ENCODE data around the gene ARHGAP23.
"Not testable (repeated sequence)": the region's sequence is repeated elsewhere in the genome, so short reads cannot be mapped to it uniquely, and the experiment has no call there.

ARHGAP23 gene

DNA sequence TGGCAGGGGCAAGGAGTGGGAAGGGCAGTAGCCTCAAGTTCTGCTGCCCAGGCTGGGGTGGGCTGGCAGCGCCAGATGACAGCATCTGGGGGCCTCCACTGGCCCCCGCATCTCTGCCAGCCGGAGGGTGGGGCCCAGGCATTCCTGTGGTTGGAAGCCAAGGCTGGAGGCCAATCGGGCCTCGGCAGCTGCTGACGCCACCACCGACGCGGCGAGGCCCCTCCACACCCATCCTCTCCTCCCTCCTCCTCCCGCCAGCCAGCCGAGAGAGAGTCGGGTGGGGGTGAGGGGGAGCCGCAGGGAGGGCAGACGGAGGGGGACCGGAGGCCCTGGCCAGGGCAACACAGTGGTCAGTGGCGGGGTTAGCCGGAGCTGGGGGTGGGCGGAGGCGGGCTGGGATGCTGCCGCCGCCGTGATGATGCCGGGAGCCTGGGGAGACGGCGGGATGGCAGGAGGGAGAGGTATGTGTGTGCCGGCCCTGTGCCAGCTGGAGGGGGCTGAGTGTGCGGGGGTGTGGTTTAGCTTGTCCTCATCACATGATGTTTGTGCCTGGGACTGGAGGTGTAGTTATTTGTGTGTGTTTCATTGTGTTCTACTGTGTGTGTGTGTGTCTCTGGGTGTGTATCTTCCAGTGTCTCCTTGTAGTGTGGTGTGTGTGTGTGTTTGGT is 36.6 kb downstream of the ARHGAP23 start:
- no peak for DNase-seq

DNA sequence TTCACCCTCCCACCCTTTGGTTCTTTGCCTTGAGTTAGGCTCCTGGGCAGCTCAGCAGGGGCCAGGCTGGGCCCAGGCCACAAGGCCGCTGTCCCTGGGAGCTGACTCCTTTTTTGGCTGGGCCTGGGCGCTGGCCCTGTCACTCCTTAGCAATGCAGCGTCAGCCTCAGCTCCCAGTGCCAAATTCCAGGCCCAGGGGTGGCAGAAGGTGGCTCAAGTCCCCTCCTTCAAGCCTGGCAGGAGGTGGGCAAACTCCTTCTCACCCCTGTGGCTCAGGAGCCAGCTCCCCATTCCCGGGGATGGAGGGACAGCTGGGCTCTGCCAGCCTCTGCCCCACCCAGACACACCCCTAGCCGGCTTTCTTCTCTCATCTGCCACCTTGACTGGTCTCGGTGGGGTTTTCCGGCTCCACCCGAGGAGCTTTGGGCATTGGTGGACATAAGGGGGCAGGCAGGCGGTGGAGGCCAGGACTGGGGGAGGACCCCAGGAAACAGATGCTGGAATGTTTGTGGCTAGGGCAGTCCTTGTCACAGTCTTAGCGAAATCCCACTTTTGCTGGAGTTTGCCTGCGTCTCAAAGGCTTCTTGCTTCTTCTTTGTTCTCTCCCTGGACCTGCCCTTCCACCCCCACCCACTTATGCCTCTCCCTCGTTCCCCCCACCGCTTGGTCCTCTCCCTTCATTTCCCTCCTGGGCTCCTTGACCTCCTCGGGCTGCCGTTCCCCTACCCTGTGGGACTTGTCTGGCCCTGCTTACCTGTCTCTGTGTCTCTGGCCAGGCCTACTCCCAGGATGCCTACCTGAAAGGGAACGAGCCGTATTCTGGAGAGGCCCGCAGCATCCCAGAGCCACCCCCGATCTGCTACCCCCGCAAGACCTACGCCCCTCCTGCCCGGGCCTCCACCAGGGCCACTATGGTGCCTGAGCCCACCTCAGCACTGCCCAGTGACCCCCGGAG is 37.4 kb downstream of the ARHGAP23 start:
- no peak for DNase-seq

DNA sequence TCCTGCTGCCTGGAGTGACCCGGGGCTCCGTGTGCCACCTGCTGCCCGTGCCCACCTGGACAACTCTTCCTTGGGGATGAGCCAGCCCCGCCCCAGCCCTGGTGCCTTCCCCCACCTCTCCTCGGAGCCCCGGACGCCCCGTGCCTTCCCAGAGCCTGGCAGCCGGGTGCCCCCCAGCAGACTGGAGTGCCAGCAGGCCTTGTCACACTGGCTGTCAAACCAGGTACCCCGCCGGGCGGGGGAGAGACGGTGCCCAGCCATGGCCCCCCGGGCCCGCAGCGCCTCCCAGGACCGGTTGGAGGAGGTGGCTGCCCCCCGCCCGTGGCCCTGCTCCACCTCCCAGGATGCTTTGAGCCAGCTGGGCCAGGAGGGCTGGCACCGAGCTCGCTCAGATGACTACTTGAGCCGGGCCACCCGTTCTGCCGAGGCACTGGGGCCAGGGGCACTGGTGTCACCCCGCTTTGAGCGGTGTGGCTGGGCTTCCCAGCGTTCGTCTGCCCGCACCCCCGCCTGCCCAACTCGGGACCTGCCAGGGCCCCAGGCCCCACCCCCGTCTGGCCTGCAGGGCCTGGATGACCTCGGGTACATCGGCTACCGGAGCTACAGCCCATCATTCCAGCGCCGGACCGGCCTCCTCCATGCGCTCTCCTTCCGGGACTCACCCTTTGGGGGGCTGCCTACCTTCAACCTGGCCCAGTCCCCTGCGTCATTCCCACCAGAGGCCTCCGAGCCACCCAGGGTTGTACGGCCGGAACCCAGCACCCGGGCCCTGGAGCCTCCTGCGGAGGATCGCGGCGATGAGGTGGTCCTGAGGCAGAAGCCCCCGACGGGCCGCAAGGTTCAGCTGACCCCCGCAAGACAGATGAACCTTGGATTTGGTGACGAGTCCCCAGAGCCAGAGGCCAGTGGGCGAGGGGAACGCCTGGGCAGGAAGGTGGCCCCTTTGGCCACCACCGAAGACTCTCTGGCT is 38.4 kb downstream of the ARHGAP23 start:
- no peak for DNase-seq

DNA sequence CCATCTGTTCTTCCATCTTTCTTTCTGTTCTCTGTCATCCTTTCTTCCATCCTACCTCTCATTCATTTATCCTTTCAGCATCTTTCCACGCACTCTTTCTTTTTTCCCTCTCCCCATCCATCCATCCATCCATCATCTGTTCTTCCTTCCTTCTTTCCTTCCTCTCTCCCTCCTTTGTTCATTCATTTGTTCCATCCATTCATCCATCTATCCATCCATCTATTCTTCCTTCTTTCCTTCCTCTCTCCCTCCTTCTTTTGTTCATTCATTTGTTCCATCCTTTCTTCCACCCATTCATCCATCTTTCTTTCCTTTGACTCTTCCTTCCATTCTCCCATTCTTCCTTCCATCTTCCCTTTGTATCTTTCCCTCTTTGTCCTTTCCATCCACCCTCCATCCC is 39.2 kb downstream of the ARHGAP23 start:
- DNase-seq, result no peak

DNA sequence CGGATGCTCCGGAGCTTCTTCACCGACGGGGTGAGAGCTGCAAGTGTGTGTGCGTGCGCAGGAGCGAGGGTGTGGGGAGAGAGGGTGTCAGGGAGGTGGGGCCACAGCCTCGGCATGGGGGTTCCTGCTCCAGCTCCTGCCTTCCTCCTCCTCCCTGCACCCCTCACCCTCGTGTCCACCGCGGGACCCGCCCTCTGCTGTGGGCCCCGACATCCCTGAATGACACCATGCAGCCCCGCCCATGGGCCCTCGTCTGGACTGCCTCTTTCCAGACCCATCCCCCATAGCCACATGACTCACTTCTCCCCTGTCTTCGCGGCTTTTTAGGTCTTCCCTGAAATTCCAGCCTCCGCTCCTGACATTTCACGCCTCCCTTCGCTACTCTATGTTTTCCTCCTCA is 41.6 kb downstream of the ARHGAP23 start:
- DNase-seq, result no peak

DNA sequence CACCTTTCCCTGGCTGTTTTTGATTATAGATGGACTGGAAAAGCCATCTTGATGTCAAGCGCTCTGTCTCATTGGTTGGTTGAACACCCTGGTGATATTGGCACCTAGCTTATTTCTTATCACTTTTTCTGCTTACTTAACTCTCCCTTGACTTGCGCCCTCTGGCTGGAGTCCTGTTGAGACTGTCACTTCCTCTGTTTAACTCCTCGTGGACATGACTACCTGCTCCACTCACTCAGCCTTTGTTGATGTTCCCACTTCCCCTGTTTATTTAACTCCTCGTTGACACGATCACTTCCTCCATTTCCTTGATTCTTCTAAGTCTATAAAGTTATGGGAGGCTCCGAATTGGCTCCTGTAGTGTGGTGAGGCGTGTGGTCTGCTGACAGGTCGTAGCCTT is 43.0 kb downstream of the ARHGAP23 start:
- not testable (repeated sequence) for DNase-seq

DNA sequence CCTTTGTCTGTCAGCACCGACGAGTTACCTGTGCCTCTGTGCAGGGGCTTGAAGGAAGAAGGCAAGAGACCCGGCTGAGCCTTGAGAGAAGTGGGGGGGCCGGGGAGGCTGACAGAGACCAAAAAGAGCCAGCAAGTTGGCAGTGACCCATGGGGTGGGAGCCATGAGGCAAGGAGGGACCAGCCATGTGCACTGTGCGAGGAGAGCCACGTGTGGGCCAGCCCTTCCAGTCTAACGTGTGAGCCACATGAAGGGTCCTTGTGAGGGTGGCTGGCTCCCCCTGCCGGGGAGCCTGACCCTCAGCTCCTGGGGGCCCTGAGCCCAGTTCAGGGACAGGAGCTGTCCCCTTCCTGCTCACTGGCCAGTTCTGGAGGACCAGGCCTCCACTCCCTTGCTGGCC is 46.4 kb downstream of the ARHGAP23 start:
- DNase-seq, result not testable (repeated sequence)

DNA sequence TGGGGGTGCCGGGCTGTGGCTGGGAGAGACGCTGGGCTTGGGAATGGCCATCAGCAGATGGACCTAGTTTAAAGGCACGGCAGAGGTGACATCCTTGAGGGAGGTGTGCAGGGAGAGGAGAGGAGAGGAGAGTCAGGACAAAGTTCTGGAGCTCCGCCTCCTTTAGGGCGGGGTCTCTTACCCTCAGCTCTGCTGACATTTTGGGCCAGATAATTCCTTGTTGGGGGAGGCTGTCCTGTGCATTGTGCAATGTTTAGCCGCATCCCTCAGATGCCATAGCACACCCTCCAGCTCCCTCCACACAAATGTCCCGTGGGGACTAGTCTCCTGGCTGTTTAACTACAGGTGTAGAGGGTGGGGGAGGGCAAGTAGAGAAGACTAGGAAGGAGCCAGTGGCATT is 48.3 kb downstream of the ARHGAP23 start:
- no peak for DNase-seq

DNA sequence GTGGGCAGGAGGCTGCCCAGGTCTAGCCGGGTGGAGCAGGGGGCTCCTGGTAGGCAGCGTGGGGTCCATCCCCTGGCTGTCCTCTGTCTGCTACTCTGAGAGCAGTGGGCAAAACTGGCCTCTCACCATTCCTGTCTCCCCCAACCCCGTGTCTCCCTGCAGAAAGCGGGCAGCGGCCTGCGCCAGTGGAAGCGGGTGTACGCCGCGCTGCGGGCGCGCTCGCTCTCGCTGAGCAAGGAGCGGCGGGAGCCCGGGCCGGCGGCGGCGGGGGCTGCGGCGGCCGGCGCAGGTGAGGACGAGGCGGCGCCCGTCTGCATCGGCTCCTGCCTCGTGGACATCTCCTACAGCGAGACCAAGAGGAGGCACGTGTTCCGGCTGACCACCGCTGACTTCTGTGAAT is 49.2 kb downstream of the ARHGAP23 start:
- not testable (repeated sequence) for DNase-seq

DNA sequence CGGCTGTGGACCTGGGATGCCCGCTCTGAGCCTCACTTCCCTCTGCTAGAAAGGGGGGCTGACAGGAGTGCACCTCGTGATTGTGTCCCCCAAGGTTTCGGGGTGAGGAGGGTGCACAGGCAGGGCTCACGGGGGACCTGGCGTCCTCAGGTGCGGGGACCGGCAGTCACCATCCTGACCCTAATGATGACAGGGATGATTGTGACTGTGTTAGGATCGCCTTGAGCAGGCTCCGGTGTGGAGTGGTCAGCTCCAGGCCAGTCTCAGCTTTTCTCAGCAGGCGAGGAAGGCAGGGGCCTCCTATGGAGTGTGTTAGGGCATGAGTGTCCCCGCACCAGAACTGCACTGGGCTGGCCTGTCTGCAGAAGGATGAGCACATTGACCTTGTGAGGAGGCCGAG is 49.7 kb downstream of the ARHGAP23 start:
- not testable (repeated sequence) for DNase-seq

DNA sequence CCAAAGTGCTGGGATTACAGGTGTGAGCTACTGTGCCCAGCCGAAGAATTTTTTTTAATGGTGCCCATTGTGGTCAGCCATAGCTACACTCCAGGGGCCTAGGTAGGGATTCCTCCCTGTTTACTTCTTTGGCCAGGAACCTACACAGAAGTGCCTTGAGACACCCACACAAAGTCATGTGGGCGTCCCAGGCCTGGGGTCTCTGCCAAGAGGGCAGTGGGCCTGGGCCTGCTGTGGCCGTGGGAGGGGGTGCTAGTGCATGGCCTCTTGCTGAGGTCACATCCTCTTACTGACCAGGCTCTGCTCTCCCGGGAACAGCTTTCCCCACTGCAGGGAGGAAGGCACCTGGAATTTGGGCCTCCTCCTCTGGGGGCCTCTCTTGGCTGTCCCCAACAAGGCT is 50.4 kb downstream of the ARHGAP23 start:
- DNase-seq, result not testable (repeated sequence)

DNA sequence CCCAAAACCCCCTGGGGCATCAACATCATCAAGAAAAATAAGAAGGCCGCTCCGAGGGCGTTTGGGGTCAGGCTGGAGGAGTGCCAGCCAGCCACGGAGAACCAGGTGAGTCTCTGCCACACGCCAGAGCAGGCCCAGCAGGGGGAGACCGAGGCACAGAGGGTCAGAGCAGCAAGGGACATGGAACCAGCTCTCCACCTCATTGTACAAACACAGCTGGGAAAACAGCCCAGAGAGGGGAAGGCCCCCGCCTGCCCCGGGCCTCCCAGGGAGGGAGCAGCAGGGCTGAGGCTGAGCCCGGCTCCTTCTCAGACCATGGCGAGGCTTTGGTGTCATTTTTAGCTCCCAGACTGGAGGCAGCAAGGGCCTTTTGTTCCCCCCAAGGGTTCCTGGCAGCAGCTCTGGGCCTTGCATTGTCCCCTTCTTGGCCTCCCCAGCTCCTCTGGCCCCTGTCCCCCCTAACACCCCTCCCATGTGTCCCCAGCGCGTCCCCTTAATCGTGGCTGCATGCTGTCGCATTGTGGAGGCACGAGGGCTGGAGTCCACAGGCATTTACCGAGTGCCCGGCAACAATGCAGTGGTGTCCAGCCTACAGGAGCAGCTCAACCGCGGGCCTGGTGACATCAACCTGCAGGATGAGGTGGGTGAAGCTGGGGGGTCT is 53.9 kb downstream of the ARHGAP23 start:
- not testable (repeated sequence) for DNase-seq

DNA sequence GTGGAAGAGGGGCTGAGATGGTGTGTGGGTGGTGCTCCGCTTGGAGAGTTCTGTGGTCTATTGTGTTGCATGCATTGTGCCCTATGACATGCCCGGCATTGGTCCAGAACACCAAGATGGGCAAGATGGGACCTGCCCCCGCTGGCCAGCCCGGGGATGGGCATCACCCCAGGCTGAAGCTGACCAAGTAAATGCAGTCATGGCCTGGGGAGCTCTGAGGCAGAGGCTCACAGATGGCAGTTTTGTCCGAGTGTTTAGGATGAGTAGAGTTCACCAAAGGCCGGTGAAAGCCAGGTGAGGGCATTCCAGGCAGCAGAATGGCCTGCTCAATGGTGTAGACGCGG is 54.4 kb downstream of the ARHGAP23 start:
- not testable (repeated sequence) for DNase-seq

DNA sequence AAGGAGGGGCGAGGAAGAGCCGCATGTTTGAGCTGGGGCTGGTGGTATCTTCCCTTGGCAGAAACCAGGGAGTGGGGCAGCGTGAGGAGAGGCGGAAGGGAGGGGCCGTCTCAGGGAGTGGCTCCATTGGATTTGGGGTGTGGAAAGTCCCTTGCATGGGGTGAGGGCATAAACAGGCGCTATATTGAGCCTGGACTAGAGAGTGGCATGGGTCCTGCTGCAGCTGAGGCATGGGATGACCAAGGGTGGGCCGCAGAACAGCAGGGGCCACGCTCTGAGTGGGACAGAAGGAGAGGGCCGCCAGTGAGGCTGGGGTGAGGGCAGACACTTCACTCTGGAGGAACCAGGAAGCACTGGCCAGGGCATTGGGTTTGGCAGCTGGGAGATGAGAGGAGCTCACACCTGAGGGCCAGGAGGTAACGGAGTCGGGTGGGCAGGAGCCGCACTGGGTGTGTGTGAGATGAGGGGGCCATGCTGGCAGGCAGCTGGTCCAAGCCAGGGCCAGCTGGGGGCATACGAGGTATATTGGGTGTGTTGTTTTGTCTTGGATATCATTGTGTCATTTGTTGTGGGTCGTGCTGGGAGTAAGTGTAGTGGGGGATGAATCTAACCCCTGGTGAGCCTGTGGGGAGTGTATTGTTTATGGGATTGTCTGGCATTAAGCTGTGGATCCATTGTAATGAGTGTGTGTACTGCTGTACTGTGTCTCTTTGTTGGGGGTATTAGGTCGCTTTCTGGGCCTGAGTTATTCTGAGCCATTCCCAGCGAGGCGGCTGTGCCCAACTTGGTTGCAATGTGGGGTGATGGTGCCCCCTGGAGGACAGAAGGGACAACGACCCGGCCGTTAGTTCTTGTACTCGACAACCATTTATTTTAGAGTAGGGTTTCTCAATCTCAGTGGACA is 56.2 kb downstream of the ARHGAP23 start:
- peak; percentile 5 for DNase-seq

DNA sequence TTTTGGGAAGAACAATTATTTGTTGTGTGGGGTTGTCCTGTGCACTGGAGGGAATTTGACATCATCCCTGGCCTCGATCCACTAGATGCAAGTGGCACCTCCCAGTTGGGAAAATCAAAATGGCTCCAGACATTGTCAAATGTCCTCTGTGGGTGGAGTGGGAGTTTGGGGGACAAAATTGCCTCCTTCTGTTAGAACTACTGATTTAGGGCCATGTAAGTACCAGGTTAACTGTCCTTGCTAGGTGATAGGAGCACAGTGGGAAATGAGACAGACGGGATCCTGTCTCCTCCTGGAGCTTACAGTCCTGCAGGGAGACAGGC is 56.8 kb downstream of the ARHGAP23 start:
- DNase-seq, result no peak

DNA sequence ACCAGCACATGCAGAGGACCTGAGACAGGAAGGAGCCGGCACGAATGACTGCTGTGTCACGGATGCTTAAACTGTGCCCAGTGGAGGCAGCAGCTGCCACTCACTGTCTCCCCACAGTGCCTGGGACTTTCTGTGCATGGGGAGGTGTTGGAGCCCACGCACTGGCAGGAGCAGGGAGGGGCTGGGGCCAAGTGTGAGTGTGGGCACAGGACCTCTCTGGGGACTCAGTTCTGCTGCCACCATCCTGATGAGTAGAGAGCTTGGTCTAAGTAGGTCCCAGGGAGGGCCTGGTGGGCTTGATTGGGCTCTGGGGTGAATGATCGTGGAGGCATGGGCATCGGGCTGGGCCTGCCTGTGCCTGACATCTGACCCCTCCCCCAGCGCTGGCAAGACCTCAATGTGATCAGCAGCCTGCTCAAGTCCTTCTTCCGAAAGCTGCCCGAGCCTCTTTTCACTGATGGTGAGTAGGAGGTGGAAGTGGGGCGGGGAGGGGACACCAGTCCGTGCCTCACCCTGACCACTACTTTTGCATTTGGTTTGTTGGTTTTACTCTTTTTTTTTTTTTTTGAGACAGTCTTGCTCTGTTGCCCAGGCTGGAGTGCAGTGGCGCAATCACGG is 57.5 kb downstream of the ARHGAP23 start:
- not testable (repeated sequence) for DNase-seq

DNA sequence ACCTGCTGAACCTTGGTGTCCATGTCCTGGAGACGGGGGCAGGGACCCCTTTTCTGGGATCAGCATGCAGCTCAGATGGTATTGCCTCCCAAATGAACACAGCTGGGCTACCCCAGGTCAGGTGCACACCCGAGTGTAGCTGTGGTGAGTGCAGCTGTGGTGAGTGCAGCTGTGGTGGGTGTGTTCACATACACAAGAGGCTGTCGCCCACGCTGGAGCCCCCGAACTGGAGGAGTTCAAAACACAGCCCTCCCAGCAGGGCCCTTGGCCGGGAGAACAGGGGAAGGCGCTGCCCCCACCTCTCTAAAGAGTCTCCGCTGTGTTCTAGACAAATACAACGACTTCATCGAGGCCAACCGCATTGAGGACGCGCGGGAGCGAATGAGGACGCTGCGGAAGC is 61.5 kb downstream of the ARHGAP23 start:
- not testable (repeated sequence) for DNase-seq

DNA sequence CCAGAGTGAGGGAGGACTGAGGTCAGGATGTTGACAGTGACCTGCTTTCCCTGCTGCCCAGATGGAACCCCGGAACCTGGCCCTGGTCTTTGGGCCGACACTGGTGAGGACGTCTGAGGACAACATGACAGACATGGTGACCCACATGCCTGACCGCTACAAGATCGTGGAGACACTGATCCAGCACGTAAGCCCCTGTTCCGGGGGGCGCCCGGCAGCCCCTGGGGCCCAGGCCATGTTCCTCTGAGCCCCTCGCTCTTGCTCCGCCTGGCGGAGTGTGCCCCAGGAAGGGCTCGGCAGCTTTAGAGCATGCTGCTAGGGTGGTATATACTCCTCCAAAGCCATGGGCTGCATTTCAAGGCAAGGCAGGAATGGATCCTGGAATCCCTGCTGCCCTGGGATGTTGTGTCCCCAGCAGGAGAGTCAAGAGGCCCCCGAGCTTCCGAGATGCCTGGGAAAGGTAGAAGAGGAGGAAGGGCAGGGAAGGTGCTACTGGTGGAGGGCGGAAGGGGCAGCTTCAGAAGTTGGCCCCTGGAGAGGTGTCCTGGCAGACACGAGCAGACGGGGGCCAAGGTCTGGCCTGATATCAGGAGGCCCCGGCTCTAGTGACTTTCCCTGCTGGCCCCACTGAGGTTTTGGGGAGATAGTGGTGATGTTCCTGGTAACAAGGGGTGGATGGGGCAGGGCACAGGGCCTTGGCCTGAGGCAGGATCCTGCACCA is 63.2 kb downstream of the ARHGAP23 start:
- not testable (repeated sequence) for DNase-seq

DNA sequence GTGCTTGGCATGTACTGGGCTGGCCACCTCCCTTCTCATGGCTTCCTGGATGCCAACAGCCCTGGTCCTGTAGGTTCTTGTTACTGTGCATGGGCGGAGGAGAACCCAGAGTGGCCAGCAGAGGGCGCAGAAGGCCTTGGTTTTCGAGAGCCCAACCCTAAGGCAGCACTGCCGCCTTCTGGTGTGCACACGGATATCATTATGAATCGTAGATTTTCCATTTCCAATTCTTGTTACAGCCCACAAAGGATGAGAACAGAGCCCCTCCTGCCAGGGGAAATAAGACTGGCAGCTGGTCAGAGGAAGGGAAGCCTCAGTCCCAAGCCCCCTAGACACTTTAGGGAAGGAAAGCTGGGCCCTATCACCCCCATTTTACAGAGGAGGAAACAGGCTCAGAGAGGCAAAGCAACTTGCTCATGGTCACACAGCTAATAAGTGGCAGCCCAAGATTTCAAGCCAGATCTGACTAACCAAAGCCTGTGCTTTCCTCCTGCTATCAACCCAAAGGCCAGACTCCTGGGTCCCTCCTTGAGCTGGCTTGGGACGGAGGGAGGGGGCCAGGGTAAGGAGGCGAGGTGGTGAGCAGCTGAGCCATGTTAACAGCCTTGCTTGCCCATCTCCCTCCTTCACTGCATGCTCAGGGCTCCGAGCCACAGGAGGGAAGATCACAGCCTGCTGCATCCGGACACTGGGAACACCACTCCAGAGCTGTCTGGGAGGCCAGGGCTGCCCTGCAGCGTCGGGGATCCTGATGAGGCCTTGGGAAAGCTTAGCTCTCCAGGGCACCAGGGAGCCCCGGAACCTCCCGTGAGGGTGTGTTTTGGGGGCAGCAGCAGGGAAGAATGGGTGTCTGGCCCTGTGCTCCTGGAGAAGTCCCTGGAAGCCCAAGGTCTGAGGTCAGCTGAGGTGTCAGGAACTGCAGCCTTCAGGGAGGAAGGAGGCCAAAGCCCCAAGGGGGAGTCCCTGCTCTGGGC is 64.1 kb downstream of the ARHGAP23 start:
- peak; percentile 61 for DNase-seq

Measured in NCI-H1436 treated with DMSO at 0.1 percent for 48 hours (cell line).